C4-2B (cell line): ENCODE results near the gene TMEM185B.

Experiments
- H3K27ac ChIP-seq: fragments of 450-650 bp; 2 replicates; pipeline ENCODE4 v1.5.1; 2017
- CTCF ChIP-seq: fragments of 450-650 bp; conservative IDR thresholded peaks from 2 replicates; pipeline ENCODE4 v1.5.1; 2017; ENCODE audit warnings: mild to moderate bottlenecking
- ZFX ChIP-seq: fragments of 450-650 bp; IDR thresholded peaks from 2 replicates; pipeline ENCODE4 v1.6.1; 2017

The TMEM185B gene

GRCh38 chr2:120243875-120244553 is 20.8 kb upstream of the TMEM185B start:
- H3K27ac ChIP-seq, result no peak overlapping the region
- no peak for TF ChIP-seq CTCF
- TF ChIP-seq ZFX, result no peak

- TF ChIP-seq ZFX (no peak), CTCF (no peak)
- no peak overlapping the region for H3K27ac ChIP-seq
Measured at GRCh38 chr2:120243211-120243610, 20.0 kb upstream of the TMEM185B start.

- TF ChIP-seq CTCF (no peak), ZFX (no peak)
- H3K27ac ChIP-seq, result no peak overlapping the region
Measured at GRCh38 chr2:120241684-120242083, 18.5 kb upstream of the TMEM185B start.

- no peak for TF ChIP-seq ZFX
- no peak for TF ChIP-seq CTCF
- no peak overlapping the region for H3K27ac ChIP-seq
Measured at GRCh38 chr2:120240901-120241429, 17.8 kb upstream of the TMEM185B start.

GRCh38 chr2:120239488-120240287 is 16.5 kb upstream of the TMEM185B start:
- H3K27ac ChIP-seq, result no peak overlapping the region
- TF ChIP-seq ZFX (no peak), CTCF (no peak)

GRCh38 chr2:120238728-120239487 is 15.7 kb upstream of the TMEM185B start:
- TF ChIP-seq CTCF (no peak), ZFX (no peak)
- no peak overlapping the region for H3K27ac ChIP-seq

GRCh38 chr2:120237491-120237902 is 14.3 kb upstream of the TMEM185B start:
- TF ChIP-seq ZFX (no peak), CTCF (no peak)
- H3K27ac ChIP-seq, result no peak overlapping the region
